ENCODE measurements around the gene STAT3.
A peak's percentile ranks its signal among the peaks of the same experiment; 100 is the strongest.

The STAT3 gene

GRCh38 chr17:42290577-42290976, 97.7 kb downstream of the STAT3 start:
- Histone ChIP-seq H3K36me3 (replicated peaks) (no peaks in the 10 kb centered on the region), H3K4me3 (no peak overlapping the region), H3K27me3 (ENCODE audit: low read depth) (peaks cover 8% of the 10 kb centered on the region), H3K4me1 (peaks cover 2% of the 10 kb centered on the region; the same call in 1 of the 2 replicates), H3K9me3 (no peaks in the 10 kb centered on the region)
- DNase-seq (ENCODE audit: low spot score in 2 of 2), result no peak
- in situ Hi-C loops (cut with MboI; ENCODE audit: low sequenced_read_pairs), result no loop called here

DNA sequence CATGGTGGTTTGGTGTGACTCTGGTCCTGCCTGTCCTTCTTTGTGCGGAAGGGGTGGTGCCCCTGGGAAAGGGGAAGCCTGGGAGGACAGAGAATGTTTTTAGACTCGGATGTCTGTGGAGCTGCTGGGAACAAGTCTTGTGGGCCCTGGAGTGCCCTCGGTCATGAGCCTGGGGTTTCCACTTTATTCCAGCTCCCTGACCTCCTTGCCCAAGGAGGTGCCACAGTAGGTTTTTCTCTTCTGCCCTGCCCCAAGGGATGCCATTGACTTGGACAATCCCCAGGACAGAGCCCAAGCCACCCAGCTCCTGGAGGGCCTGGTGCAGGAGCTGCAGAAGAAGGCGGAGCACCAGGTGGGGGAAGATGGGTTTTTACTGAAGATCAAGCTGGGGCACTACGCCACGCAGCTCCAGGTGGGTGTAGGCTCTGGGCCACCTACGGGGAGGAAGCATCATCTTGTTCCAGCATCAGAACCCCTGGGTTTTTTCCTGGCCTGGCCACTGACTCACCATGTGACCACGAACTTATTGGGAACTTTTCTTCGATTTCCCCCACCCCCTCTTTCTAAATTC, 98.5 kb downstream of the STAT3 start:
- Histone ChIP-seq H3K36me3 (replicated peaks) (no peaks in the 10 kb centered on the region), H3K27me3 (ENCODE audit: low read depth) (peaks cover 8% of the 10 kb centered on the region), H3K9me3 (no peaks in the 10 kb centered on the region), H3K4me3 (no peak overlapping the region), H3K4me1 (peaks cover 2% of the 10 kb centered on the region; the same call in 1 of the 2 replicates)
- DNase-seq (ENCODE audit: low spot score in 2 of 2), result no peak
- in situ Hi-C loops (cut with MboI; ENCODE audit: low sequenced_read_pairs), result no loop called here

DNA sequence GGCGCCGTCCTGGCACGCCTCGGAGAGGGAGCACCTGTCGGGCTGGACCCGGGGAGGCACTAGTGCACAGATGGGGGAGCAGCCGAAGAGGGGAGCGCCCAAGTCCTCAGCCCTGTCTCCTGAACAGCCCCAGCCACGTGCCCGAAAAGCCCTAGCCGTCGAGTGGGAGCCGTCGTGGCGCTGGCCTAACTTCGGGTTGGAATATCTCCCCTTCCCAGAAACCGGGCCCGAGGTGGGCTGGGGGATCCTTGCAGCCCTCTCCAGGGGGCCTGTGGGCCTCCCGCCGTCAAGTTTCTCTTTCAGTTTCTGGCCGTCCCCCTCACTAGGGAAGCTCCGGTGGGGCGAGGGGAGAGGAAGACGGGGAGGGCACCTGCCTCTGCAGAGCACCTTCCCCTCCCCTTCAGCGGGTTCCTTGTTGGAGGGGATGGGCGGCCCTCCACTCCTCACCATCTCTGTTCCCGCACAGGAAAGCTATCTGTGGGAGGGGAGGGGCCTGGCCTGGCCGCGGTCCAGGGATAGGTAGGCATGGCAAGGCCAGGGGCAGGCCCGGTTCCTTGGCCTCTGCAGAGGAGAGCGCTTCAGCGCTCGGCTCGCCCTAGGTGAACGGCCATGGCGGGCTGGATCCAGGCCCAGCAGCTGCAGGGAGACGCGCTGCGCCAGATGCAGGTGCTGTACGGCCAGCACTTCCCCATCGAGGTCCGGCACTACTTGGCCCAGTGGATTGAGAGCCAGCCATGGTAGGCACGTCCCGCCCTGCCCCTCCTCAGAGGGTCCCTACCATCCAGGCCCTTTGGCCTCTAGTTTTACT, 99.2 kb downstream of the STAT3 start:
- in situ Hi-C loops (cut with MboI; ENCODE audit: low sequenced_read_pairs), result no loop called here
- Histone ChIP-seq H3K9me3 (no peaks in the 10 kb centered on the region), H3K4me3 (peak overlapping the region; percentile 18), H3K27me3 (ENCODE audit: low read depth) (peaks cover 8% of the 10 kb centered on the region), H3K36me3 (replicated peaks) (no peaks in the 10 kb centered on the region), H3K4me1 (peaks cover 2% of the 10 kb centered on the region; the same call in 1 of the 2 replicates)
- no peak for DNase-seq (ENCODE audit: low spot score in 2 of 2)

- peak in 1 of 2 experiments; percentile 68 for DNase-seq (ENCODE audit: low spot score in 2 of 2)
- Histone ChIP-seq H3K4me1 (peaks cover 2% of the 10 kb centered on the region; the same call in 1 of the 2 replicates), H3K4me3 (peak within 1 kb of the TSS; percentile 18)
These were observed 100.1 kb downstream of the STAT3 start, which contains the start of gene STAT5A for GRCh38 chr17:42287977-42288802. Gene STAT5A (plus strand): TSS chr17:42288498. CDS start chr17:42289412, 914 bp downstream.

GRCh38 chr17:42287305-42287976, 100.8 kb downstream of the STAT3 start:
- Histone ChIP-seq H3K9me3 (no peaks in the 10 kb centered on the region), H3K4me3 (no peak overlapping the region), H3K27me3 (ENCODE audit: low read depth) (peaks cover 8% of the 10 kb centered on the region), H3K4me1 (peaks cover 2% of the 10 kb centered on the region; the same call in 1 of the 2 replicates), H3K36me3 (replicated peaks) (no peaks in the 10 kb centered on the region)
- no peak for DNase-seq (ENCODE audit: low spot score in 2 of 2)
- in situ Hi-C loops (cut with MboI; ENCODE audit: low sequenced_read_pairs), result no loop called here

More at GRCh38 chr17:42287977-42288802, 100.1 kb downstream of the STAT3 start, which contains the start of gene STAT5A:
- no peaks in the 10 kb centered on the region for H3K36me3 ChIP-seq (replicated peaks)
- peaks cover 8% of the 10 kb centered on the region for H3K27me3 ChIP-seq (ENCODE audit: low read depth)
- no peaks in the 10 kb centered on the region for H3K9me3 ChIP-seq
- in situ Hi-C loops (cut with MboI; ENCODE audit: low sequenced_read_pairs), result no loop called here

- Histone ChIP-seq H3K27me3 (ENCODE audit: low read depth) (peaks cover 8% of the 10 kb centered on the region), H3K9me3 (no peaks in the 10 kb centered on the region), H3K36me3 (replicated peaks) (no peaks in the 10 kb centered on the region), H3K4me3 (no peak overlapping the region), H3K4me1 (peaks cover 2% of the 10 kb centered on the region; the same call in 1 of the 2 replicates)
- in situ Hi-C loops (cut with MboI; ENCODE audit: low sequenced_read_pairs), result no loop called here
- peak in 1 of 2 experiments; percentile 6 for DNase-seq (ENCODE audit: low spot score in 2 of 2)
These were observed 101.6 kb downstream of the STAT3 start for GRCh38 chr17:42286411-42287221.

- Histone ChIP-seq H3K27me3 (ENCODE audit: low read depth) (peaks cover 8% of the 10 kb centered on the region), H3K4me1 (peaks cover 2% of the 10 kb centered on the region; the same call in 1 of the 2 replicates), H3K9me3 (no peaks in the 10 kb centered on the region), H3K36me3 (replicated peaks) (no peaks in the 10 kb centered on the region), H3K4me3 (no peak overlapping the region)
- in situ Hi-C loops (cut with MboI; ENCODE audit: low sequenced_read_pairs), result no loop called here
- DNase-seq (ENCODE audit: low spot score in 2 of 2), result peak in 1 of 2 experiments; percentile 3
These were observed 102.7 kb downstream of the STAT3 start for GRCh38 chr17:42285346-42286050.

GRCh38 chr17:42284566-42284965, 103.7 kb downstream of the STAT3 start:
- in situ Hi-C loops (cut with MboI; ENCODE audit: low sequenced_read_pairs), result no loop called here
- peak in 1 of 2 experiments; percentile 4 for DNase-seq (ENCODE audit: low spot score in 2 of 2)

DNA sequence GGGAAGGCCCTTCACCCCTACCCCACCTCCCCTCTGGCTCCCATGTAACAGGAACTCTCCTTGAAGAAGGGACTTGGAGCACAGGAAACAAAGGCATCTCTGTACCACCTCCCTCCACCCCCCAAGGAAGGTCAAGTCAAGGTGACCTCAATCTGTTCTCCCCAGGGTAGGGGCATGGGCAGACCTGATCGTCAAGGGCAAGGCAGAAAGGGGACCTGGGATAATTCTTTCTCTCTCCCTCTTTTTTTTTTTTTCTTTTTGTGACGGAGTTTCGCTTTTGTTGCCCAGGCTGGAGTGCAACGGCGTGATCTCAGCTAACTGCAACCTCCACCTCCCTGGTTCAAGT, 104.2 kb downstream of the STAT3 start:
- in situ Hi-C loops (cut with MboI; ENCODE audit: low sequenced_read_pairs), result no loop called here

More at GRCh38 chr17:42284566-42284965, 103.7 kb downstream of the STAT3 start:
- H3K27me3 ChIP-seq (ENCODE audit: low read depth), result peaks cover 8% of the 10 kb centered on the region
- H3K9me3 ChIP-seq, result no peaks in the 10 kb centered on the region
- peaks cover 2% of the 10 kb centered on the region; the same call in 1 of the 2 replicates for H3K4me1 ChIP-seq
- no peak overlapping the region for H3K4me3 ChIP-seq
- no peaks in the 10 kb centered on the region for H3K36me3 ChIP-seq (replicated peaks)

GRCh38 chr17:42283241-42284023, 104.8 kb downstream of the STAT3 start:
- peaks cover 2% of the 10 kb centered on the region; the same call in 1 of the 2 replicates for H3K4me1 ChIP-seq
- H3K27me3 ChIP-seq (ENCODE audit: low read depth), result peaks cover 8% of the 10 kb centered on the region
- no peaks in the 10 kb centered on the region for H3K9me3 ChIP-seq
- DNase-seq (ENCODE audit: low spot score in 2 of 2), result peak in 1 of 2 experiments; percentile 4
- H3K36me3 ChIP-seq (replicated peaks), result no peaks in the 10 kb centered on the region
- H3K4me3 ChIP-seq, result no peak overlapping the region
- in situ Hi-C loops (cut with MboI; ENCODE audit: low sequenced_read_pairs), result no loop called here

More for the DNA sequence above, 104.2 kb downstream of the STAT3 start:
- Histone ChIP-seq H3K36me3 (replicated peaks) (no peaks in the 10 kb centered on the region), H3K9me3 (no peaks in the 10 kb centered on the region), H3K4me1 (peaks cover 2% of the 10 kb centered on the region; the same call in 1 of the 2 replicates), H3K4me3 (no peak overlapping the region), H3K27me3 (ENCODE audit: low read depth) (peaks cover 8% of the 10 kb centered on the region)
- peak in 1 of 2 experiments; percentile 1 for DNase-seq (ENCODE audit: low spot score in 2 of 2)

DNA sequence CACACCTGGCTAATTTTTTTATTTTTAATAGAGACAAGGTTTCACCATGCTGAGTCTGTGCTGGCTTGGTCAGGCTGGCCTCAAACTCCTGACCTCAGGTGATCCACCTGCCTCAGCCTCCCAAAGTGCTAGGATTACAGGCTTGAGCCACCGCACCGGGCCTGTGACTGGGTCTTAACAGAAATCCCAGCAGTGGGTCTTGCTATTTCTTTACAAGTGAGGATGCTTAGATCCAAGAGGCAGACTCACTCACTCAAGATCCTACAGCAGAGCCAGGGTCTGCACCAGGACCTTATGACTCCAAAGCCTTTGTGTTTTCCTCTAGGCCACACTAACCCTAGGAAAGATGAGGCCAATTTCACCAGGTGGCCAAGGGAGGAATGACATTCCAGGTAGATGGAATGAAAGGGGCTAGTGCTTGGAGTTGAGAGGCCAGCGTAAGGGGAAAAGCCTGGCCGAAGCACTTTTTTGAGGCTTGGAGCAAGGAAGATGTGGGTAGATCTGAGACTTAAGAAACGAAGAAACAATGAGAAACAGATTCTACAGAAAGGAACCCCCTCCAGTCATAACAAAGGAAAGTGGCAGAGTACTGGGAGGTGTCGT, 105.7 kb downstream of the STAT3 start:
- Histone ChIP-seq H3K9me3 (no peaks in the 10 kb centered on the region), H3K4me1 (no peaks in the 10 kb centered on the region), H3K4me3 (no peak overlapping the region), H3K27me3 (ENCODE audit: low read depth) (peaks cover 2% of the 10 kb centered on the region), H3K36me3 (replicated peaks) (no peaks in the 10 kb centered on the region)
- DNase-seq (ENCODE audit: low spot score in 2 of 2), result peak in 1 of 2 experiments; percentile 4
- in situ Hi-C loops (cut with MboI; ENCODE audit: low sequenced_read_pairs), result no loop called here
